ENCODE results near the gene DIAPH3.

GRCh38 chr13:59970847-59971246 is 192.9 kb downstream of the DIAPH3 start:
- TF ChIP-seq CTCF (conservative IDR thresholded peaks at IDR 0.05; ENCODE audit: low read length): no peak
- no peak for TF ChIP-seq EZH2phosphoT487 (IDR thresholded peaks at IDR 0.05; ENCODE audit: borderline replicate concordance)
